ENCODE results near the gene BSDC1. TPM values are rescaled to one million over a fixed set of nuclear protein-coding genes. Genes with fewer than 3 reads are reported as not detected.

The BSDC1 gene
- total and polyA plus RNA-seq, 2 of the 13 experiments (the other 11 are each of a cell fraction or from before 2014, with no cell fraction given), result 40.3 to 64.2 TPM

DNA sequence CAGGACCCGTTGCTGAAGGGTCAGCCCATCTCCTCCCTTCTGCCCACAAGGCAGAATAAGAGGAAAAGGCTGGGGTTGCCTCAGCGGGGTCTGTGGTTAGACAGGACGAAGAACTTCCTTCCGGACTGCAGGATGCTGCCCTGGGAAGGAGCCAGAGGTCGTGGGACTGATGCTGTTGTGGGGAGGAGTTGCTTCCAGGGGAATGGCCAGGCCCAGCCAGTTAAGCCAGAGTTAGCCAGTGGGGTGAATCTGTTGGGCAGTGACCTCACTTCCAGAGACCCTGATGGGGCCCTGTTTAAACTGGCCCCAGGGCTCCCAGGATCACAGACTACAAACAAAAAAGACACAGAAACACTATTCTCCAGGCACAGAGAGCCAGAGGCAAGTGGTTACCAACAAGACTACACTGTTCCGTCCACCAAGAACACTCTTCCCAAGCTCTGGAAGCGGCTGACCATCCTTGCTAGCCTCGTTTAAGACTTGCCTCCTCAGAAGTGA is 45.0 kb downstream of the BSDC1 start (continued):
- TF ChIP-seq CREB1 (IDR thresholded peaks at IDR 0.05) (no peak), CREB1 (CRISPR knock-in tag; IDR thresholded peaks at IDR 0.05) (peak; percentile 26; the same call in 1 of the 2 replicates), ZNF598 (CRISPR knock-in tag; IDR thresholded peaks at IDR 0.05; ENCODE audit: borderline replicate concordance) (no peak), ZNF12 (CRISPR knock-in tag; IDR thresholded peaks at IDR 0.05) (no peak), PHF21A (CRISPR knock-in tag; IDR thresholded peaks at IDR 0.05) (peak; percentile 13; the same call in 1 of the 2 replicates), ZNF737 (CRISPR knock-in tag; IDR thresholded peaks at IDR 0.05; ENCODE audit: borderline replicate concordance) (no peak), ELF3 (CRISPR knock-in tag; IDR thresholded peaks at IDR 0.05) (0 out of 2 replicates have a peak, but pooled peaks have one; percentile 33), FIP1L1 (IDR thresholded peaks at IDR 0.05; ENCODE audit: borderline replicate concordance, insufficient read depth, low read depth, low read length) (no peak), CEBPG (CRISPR knock-in tag; IDR thresholded peaks at IDR 0.05) (no peak), POLR2G (IDR thresholded peaks at IDR 0.05; ENCODE audit: low read depth, low read length) (peak; percentile 35; the same call in 1 of the 2 replicates), RCOR2 (CRISPR knock-in tag; IDR thresholded peaks at IDR 0.05) (peak; percentile 33; the same call in 1 of the 2 replicates), ZNF121 (CRISPR knock-in tag; IDR thresholded peaks at IDR 0.05) (peak; percentile 86), CREM (IDR thresholded peaks at IDR 0.05) (peak; percentile 26; the same call in 1 of the 2 replicates), CREM (CRISPR knock-in tag; IDR thresholded peaks at IDR 0.05) (no peak), TARDBP (CRISPR knock-in tag; IDR thresholded peaks at IDR 0.05) (0 out of 2 replicates have a peak, but pooled peaks have one; percentile 31), SNAPC2 (CRISPR knock-in tag; IDR thresholded peaks at IDR 0.05) (no peak), RXRA (CRISPR knock-in tag; IDR thresholded peaks at IDR 0.05) (peak; percentile 16; the same call in 1 of the 2 replicates), NR2F1 (CRISPR knock-in tag; IDR thresholded peaks at IDR 0.05) (no peak), NR2F6 (IDR thresholded peaks at IDR 0.05) (peak; percentile 45), NR2F6 (CRISPR knock-in tag; IDR thresholded peaks at IDR 0.05) (peak; percentile 33; the same call in 1 of the 2 replicates), ZSCAN22 (CRISPR knock-in tag; IDR thresholded peaks at IDR 0.05) (no peak)
- TF ChIP-seq, protein P1, sequence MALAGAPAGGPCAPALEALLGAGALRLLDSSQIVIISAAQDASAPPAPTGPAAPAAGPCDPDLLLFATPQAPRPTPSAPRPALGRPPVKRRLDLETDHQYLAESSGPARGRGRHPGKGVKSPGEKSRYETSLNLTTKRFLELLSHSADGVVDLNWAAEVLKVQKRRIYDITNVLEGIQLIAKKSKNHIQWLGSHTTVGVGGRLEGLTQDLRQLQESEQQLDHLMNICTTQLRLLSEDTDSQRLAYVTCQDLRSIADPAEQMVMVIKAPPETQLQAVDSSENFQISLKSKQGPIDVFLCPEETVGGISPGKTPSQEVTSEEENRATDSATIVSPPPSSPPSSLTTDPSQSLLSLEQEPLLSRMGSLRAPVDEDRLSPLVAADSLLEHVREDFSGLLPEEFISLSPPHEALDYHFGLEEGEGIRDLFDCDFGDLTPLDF (CRISPR knock-in tag; IDR thresholded peaks at IDR 0.05), result no peak
- TF ChIP-seq, protein P2, sequence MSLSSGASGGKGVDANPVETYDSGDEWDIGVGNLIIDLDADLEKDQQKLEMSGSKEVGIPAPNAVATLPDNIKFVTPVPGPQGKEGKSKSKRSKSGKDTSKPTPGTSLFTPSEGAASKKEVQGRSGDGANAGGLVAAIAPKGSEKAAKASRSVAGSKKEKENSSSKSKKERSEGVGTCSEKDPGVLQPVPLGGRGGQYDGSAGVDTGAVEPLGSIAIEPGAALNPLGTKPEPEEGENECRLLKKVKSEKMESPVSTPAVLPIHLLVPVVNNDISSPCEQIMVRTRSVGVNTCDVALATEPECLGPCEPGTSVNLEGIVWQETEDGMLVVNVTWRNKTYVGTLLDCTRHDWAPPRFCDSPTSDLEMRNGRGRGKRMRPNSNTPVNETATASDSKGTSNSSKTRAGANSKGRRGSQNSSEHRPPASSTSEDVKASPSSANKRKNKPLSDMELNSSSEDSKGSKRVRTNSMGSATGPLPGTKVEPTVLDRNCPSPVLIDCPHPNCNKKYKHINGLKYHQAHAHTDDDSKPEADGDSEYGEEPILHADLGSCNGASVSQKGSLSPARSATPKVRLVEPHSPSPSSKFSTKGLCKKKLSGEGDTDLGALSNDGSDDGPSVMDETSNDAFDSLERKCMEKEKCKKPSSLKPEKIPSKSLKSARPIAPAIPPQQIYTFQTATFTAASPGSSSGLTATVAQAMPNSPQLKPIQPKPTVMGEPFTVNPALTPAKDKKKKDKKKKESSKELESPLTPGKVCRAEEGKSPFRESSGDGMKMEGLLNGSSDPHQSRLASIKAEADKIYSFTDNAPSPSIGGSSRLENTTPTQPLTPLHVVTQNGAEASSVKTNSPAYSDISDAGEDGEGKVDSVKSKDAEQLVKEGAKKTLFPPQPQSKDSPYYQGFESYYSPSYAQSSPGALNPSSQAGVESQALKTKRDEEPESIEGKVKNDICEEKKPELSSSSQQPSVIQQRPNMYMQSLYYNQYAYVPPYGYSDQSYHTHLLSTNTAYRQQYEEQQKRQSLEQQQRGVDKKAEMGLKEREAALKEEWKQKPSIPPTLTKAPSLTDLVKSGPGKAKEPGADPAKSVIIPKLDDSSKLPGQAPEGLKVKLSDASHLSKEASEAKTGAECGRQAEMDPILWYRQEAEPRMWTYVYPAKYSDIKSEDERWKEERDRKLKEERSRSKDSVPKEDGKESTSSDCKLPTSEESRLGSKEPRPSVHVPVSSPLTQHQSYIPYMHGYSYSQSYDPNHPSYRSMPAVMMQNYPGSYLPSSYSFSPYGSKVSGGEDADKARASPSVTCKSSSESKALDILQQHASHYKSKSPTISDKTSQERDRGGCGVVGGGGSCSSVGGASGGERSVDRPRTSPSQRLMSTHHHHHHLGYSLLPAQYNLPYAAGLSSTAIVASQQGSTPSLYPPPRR (CRISPR knock-in tag; IDR thresholded peaks at IDR 0.05; ENCODE audit: borderline replicate concordance), result 0 out of 2 replicates have a peak, but pooled peaks have one; percentile 20
- TF ChIP-seq, protein P3, sequence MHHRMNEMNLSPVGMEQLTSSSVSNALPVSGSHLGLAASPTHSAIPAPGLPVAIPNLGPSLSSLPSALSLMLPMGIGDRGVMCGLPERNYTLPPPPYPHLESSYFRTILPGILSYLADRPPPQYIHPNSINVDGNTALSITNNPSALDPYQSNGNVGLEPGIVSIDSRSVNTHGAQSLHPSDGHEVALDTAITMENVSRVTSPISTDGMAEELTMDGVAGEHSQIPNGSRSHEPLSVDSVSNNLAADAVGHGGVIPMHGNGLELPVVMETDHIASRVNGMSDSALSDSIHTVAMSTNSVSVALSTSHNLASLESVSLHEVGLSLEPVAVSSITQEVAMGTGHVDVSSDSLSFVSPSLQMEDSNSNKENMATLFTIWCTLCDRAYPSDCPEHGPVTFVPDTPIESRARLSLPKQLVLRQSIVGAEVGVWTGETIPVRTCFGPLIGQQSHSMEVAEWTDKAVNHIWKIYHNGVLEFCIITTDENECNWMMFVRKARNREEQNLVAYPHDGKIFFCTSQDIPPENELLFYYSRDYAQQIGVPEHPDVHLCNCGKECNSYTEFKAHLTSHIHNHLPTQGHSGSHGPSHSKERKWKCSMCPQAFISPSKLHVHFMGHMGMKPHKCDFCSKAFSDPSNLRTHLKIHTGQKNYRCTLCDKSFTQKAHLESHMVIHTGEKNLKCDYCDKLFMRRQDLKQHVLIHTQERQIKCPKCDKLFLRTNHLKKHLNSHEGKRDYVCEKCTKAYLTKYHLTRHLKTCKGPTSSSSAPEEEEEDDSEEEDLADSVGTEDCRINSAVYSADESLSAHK (CRISPR knock-in tag; IDR thresholded peaks at IDR 0.05; ENCODE audit: borderline replicate concordance), result no peak

Data from HepG2 (cell line).